Peyer's patch (tissue), 4 donors: Measurements from ENCODE around the gene NOG.

ENCODE experiments used
- POLR2A ChIP-seq, 2 donors: fragments of 450-650 bp; IDR thresholded peaks; one replicate each; pipeline ENCODE4 v1.5.1; 2017; ENCODE audit warnings: antibody characterized with exemption in 2 of 2, mild to moderate bottlenecking in 2 of 2, moderate library complexity in 2 of 2
- TF ChIP-seq, protein P1 (sequence below), 6 experiments: fragments of 450-650 bp in 4 of 6; fragments of 200-600 bp in 2 of 6; sonication (generic) in 1 of 6; IDR thresholded peaks; one replicate each; pipeline ENCODE4 v1.5.1; 2017 to 2019; ENCODE audit warnings: antibody characterized with exemption in 6 of 6, mild to moderate bottlenecking in 3 of 6, moderate library complexity in 1 of 6

DNA sequence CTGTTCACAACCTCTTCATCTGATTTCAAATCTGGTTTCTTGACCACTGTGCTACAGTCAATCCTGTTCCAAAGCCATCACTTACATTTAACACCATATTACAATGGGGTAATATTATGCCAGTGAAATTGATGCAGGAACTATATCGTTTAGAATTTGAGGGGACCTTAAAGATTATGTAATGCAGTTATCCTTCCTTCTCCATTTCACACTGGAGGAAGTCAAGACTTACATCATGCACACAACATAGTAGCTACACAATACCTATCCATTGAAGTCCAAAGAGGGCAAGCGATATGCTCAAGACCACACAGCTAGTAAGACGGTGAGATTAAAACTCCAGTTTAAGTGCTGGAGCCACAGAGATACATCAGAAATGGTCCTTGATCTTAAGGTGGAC lies 16.8 kb downstream of the NOG start:
- TF ChIP-seq, protein P1, sequence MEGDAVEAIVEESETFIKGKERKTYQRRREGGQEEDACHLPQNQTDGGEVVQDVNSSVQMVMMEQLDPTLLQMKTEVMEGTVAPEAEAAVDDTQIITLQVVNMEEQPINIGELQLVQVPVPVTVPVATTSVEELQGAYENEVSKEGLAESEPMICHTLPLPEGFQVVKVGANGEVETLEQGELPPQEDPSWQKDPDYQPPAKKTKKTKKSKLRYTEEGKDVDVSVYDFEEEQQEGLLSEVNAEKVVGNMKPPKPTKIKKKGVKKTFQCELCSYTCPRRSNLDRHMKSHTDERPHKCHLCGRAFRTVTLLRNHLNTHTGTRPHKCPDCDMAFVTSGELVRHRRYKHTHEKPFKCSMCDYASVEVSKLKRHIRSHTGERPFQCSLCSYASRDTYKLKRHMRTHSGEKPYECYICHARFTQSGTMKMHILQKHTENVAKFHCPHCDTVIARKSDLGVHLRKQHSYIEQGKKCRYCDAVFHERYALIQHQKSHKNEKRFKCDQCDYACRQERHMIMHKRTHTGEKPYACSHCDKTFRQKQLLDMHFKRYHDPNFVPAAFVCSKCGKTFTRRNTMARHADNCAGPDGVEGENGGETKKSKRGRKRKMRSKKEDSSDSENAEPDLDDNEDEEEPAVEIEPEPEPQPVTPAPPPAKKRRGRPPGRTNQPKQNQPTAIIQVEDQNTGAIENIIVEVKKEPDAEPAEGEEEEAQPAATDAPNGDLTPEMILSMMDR (IDR thresholded peaks at IDR 0.05): no peak
- no peak for TF ChIP-seq POLR2A (IDR thresholded peaks at IDR 0.05)
